Stimulated activated CD4-positive, alpha-beta T cell treated with anti-CD3 and anti-CD28 coated beads, Interleukin-2, amount 100 ng/mL, for 24 hours (primary cell): ENCODE results near the gene PARVA.
"Not testable (repeated sequence)": the region's sequence is repeated elsewhere in the genome, so short reads cannot be mapped to it uniquely, and the experiment has no call there.

ENCODE experiments used
- DNase-seq, 2 donors: peaks; one replicate each; pipeline ENCODE4 v3.0.0-alpha.2; 2020

PARVA gene, protein sequence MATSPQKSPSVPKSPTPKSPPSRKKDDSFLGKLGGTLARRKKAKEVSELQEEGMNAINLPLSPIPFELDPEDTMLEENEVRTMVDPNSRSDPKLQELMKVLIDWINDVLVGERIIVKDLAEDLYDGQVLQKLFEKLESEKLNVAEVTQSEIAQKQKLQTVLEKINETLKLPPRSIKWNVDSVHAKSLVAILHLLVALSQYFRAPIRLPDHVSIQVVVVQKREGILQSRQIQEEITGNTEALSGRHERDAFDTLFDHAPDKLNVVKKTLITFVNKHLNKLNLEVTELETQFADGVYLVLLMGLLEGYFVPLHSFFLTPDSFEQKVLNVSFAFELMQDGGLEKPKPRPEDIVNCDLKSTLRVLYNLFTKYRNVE

DNA sequence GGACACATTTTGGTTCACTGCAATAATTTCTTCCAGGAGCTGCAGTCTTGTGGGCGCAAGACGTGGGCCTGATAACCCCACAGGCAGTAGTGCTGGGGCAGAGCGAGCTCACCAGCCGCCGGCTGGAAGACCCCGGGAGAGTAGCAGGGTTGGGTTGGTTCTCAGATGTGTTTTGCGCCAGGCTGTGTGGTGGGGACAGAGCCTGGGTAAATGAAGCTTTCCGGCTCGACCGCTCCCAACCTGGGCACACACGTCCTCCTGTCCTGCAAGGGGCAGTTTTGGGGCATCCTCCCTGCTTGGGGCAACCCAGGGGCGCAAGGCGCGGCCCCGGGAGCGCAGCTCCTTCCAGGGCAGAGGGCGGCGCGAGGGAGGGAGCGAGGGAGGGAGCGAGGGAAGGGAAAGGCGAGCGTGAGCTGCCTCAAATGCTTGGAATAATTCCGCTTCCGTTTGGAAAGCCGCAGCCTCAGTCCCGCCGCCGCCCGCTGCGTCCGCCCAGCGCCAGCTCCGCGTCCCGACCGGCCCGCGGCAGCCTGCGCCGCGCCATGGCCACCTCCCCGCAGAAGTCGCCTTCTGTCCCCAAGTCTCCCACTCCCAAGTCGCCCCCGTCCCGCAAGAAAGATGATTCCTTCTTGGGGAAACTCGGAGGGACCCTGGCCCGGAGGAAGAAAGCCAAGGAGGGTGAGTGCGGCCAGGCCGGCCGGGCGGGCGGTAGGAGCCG lies at the start of gene PARVA:
Gene PARVA (plus strand): TSS at position 466 of the 718 bp plus-strand sequence. CDS start 77 bp downstream, at position 543.
- peak in 1 of 2 donors; percentile 5 for DNase-seq

DNA sequence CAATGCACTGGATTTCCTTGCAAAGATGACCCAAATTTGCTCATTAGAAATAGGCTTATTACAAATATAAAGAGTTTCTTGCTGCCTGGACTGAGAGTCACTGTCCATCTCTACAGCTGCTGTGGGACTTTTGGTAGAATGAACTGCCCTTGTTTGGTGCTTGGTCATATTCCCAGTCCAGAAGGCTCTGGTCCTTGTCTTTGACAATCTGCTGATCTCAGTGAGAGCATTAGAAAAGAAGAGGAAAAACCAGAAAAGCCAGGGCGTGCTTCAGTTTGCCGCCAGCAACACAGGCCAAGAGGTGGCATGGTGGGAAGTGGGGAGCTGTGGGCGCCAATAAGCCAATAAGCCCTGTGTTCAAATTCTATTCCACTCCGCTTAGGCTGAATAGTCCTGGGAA lies 48.2 kb upstream of the PARVA start:
- no peak for DNase-seq

DNA sequence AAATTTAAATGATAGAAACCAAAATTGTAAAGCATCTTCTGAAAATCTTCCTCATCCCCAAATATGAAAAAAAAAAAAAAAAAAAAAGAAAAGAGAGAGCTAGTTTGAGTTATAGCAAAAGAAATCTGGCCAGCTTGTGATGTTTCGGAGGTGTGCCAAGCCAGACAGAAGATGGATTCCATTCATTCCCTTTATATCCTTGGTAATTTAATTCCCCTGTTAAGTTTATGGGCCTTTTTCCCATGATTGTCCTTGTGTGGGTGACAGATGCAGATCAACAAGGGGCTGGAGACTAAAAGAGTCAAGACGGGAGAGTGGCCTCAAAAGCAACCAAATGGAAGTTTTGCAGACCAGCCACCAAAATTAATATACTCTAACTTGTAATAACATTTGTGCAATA lies 47.6 kb upstream of the PARVA start:
- DNase-seq, result no peak

DNA sequence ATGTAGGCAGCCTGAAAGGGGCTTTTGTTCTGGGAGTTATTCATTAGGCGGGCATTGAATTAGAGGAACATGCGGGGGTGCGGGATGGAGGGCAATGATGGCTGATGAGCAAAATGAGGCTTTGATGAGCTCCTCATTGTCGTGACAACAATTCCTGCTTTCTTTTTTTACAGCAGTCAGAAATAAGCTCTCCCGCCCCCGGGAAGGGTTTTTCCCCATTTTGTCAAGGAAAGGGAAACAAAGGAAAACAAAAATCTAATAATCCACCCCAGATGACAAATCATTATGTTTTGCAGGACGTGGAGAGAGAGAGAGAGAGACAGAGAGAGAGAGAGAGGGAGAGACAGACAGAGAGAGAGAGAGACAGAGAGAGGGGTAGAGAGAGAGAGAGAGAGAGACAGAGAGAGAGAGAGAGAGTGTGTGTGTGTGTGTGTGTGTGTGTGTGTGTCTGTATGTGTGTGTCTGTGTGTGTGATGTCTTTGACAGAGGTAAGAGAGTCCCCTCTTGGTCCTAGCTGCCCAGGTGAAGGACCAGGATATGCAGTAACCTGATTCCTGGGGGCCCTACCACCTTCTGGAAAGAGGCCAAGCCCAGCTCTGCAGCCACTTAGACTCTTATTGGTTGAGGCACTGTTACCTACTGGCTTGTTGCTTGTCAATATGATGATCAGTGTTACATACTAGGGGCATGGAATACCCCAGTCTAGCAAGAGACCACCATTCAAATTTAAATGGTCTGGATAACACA lies 46.7 kb upstream of the PARVA start:
- no peak for DNase-seq

DNA sequence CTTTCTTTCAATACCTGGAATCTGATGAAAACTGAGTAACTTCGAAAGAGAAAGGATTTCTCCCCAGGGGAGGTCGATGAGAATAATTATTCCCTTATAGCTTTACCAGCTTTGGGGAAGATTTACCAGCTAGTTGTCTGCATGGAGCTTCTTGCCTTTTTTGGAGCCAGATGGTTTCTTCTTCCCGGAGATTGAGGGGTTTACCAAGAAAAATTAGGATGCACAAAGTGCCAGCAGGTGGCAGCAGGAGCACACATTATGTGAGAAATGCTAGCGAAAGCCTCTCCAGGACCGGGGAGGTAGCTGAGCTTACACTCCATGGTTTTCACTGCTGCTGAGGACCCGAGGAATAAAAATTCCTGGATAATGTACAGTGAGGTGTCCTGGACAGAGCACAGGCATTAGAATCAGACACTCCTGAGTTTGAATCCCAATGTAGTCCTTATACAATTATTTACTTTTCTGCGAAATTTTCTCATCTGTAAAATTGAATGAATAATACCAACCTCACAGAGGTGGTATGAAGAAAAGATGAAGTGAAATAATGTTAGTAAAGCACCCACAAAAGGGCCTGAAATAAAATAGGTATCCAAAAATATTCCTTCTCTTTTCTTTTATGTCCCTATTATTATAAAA lies 46.0 kb upstream of the PARVA start:
- peak; percentile 70 to 78 for DNase-seq

DNA sequence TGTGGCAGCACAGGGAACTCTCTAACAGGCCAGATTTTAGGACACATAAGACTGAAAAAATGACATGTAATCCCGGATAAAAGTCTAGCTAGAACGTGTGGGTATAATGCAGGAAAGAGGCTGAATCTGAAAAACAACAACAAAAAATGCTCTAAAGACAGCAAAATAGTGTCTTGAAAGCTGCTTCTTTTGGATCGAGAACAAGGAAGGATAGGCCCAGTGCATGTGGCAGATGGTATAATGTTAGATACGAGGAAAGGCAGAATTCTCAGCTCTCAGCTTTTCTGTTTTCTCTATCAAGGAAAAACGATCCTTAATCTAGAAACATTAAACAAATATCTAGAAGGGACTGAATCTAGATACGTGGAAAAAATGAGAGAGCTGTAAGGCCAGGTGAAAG lies 33.8 kb upstream of the PARVA start:
- no peak for DNase-seq

DNA sequence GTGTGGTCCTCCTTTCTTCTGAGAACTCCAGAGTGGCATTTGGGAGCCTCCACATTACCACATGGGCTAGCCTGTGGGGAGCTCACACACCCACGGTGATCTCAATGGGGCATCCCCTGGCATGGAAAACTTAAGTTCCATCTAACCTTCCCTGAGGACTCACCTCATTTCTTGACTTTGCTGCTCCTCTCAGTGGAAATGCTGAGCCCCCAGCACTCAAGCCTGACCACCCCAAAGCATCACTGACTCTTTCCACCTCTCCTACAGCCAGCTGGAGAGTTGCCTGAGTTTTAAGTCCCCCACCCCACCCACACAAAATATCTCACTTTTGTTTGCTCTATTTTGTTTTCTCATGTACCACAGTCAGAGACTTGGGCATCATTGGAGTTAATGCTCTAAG lies 23.8 kb upstream of the PARVA start:
- DNase-seq, result no peak

DNA sequence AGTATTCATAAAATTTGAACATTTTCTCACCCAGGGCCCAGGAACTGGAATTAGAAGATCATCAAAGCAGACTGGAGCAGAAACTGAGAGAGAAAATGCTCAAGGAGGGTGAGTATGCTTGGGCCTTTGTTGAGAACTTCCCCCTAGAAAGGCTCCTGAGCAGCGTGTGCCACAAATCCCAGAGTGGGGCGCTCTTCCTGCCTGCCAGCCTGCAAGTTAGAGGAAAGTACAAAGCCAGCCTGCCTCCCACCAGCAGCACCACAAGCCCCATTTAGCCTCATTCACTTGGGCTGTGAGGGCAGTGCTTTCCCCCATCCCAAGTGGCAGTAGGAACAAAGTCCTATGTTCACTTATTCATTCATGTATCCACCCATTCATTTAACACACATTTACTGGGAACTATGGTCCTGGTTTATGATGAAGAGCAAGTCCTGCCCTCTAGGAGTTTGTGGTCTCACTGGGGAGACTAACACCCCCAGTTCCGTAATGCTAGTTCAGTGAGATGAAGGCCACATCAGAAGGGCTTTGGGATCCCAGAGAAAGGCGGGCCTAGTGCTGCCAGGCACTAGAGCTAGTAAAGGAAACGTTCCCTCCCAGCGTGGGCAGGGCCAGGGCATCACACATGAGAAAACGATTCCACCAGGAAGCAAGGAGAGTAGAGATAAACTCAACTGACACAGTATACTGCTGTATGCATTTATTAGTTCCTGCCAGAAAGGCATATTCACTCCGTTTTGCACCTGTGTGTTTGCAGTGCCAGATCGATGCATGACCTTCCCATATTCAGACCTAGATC lies 22.4 kb upstream of the PARVA start:
- DNase-seq, result no peak

DNA sequence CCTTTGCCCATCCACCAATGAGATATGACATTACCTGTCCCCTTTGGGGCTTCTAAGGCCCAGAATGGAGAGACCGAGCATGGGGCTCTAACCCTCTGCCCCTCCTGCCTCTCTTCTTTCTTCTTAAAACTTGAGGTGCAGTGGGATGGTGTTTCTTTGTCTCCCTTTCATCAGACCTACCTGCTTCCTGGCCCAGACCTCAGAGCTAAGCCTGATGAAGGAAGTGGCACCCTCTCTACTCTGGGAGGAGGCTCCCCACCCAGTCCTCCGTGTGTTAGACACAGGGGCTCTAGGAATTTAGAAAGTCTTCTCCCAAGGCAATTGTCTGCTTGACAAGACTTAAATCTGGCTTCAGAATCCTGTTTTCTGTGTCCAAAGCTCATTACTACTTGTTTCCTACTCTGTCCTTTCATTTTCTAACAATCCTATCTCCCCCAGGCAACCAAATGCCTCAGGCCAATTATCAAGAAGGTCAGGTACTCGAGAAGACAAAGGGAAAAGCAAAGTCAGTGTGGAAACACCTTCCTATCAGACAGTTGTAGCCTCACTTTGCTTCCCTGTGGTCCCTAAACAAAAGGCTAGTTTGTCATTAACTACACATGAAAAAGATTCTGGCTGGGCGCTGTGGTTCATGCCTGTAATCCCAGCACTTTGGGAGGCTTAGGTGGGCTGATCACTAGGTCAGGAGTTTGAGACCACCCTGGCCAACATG lies 20.3 kb upstream of the PARVA start:
- DNase-seq, result no peak

DNA sequence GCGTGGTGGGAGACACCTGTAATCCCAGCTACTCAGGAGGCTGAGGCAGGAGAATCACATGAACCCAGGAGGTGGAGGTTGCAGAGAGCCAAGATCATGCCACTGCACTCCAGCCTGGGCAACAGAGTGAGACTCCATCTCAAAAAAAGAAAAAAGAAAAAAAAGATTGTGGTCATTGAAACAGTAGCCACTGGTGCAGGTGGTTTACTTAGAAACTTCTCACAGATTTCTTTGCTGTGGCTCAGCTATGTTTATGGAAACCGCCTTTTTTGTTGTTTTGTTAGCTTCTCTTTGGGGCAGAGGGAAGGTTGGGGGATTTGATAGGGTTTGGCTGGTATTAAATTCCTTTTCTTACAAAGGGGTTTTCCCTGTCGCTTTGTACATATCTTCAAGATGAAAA lies 19.7 kb upstream of the PARVA start:
- DNase-seq, result not testable (repeated sequence)

DNA sequence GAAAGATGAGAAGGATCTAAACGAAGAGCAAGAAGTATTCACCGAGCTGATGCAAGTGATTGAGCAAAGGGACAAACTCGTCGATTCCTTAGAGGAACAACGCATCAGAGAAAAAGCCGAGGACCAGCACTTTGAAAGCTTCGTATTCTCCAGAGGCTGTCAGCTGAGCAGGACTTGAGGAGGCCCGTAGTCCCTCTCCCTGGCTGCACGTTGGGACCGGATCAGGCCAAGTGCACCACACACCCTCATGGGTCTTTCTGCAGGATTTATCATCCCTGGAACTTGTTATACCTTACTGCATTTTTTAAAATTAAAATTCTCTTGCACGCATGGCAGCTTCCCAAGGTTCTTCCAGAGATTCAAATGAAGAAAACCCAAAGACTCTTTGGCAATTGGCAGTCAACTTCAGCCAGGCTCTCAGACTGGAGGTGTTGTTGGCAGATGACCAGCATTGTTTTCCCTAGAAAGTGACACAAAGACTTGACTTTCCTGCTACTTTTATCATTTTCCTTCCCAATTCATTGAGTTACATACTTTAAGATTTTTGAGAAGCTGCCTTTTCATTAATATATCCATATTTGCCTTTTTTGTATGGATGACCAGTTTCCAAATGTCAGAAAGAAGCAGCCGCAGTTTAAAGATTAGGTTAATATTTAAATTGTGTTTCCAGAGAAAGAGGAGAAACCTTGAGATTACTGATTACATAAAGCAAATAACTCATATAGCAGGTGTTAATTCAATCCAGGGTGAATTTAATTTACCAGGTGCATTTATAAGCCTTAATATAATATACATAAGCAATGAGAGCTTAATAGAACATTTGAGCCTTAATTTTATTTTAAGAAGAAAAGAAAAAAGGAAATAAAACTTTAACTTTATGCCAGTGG lies 18.8 kb upstream of the PARVA start:
- no peak for DNase-seq

DNA sequence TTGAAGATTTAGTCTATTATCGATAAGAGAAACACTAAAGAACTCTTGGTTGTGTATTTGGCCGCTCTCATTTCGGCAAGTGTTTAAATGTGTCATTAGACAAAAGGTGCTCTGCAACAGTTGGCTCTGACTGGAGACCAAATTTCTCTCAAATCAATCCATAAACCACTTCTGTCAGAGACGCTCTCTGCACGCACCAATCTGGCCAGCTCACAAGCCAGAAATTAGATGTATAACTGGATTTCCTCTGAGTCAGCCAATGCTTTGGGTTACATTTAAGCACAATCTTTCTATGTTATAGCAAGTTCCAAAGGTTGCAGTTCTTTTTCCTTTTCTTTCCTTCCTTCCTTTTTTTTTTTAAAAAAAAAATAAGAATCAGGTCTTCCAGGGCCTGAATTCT lies 17.6 kb upstream of the PARVA start:
- no peak for DNase-seq

DNA sequence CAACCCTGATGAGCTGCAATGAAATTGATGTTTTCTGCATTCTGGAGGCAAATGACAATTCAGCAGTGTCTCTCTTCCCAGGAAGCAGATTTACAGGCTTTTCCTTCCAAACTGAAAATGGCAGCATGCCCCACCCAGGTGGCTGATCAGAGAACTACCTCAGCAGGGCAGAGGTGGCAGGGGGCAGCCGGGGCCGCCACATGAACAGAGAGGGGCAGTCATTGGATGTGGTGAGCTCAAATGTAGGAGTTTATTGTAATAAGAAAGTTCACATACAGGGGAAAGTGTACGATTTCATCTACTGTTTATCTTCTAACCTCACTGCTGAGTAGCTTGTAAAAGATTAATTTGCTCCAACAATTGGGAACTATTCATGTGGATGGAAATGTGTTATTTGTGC lies 15.7 kb upstream of the PARVA start:
- DNase-seq, result no peak

DNA sequence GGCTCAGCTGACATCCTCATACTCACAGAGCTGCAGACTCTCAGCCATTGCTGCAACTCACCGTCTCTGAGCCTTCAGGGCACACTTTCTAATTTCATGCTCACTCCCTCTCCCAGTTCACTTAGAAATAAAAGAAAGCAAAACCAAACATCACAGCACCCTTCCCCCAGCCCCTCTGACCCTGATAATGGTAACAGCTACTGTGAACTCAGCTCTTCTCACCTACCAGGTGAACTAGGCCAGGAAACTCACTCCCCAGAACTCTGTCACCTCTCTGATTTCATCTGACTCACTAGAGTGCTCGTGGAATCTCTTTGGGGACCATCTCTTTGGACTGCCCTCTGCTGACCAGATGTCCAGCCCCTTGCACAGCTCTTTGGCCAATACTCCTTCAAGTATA lies 14.5 kb upstream of the PARVA start:
- DNase-seq, result no peak

DNA sequence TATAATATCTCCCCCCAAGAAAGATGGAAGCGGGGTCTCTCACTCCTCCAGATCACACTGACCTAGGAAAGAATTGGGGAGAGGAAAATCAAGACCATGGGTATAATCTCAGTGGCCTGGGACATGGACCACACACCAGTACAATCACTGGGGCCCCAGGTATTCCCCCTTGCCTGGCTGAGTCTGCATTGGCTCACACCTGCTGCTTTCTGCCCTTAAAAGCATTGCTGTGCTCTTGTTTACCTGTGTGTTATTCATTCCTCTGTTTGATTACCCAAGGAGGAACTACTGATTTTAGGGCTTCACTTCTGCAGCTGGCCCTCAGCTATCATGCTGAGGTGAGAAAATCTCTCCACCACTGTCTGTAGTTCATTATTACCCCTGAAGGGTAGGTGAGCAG lies 14.0 kb upstream of the PARVA start:
- no peak for DNase-seq

DNA sequence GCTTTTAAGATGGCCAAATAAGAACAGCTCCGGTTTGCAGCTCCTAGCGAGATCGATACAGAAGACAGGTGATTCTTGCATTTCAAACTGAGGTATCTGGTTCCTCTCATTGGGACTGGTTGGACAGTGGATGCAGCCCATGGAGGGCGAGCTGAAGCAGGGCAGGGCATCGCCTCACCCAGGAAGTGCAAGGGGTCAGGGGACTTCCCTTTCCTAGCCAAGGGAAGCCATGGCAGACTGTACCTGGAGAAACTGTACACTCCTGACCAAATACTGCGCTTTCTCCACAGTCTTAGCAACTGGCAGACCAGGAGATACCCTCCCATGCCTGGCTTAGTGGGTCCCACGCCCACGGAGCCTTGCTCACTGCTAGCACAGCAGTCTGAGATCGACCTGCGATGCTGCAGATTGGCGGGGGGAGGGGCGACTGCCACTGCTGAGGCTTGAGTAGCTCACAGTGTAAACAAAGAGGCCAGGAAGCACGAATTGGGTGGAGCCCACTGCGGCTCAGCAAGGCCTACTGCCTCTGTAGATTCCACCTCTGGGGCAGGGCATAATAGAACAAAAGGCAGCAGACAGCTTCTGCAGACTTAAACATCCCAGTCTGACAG lies 11.3 kb upstream of the PARVA start:
- DNase-seq, result peak; percentile 35 to 50

DNA sequence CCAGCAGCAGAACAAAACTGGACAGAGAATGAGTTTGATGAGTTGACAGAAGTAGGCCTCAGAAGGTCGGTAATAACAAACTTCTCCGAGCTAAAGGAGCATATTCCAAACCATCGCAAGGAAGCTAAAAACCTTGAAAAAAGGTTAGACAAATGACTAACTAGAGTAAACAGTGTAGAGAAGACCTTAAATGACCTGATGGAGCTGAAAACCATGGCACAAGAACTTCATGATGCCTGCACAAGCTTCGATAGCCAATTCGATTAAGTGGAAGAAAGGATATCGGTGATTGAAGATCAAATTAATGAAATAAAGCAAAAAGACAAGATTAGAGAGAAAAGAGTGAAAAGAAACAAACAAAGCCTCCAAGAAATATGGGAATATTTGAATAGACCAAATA lies 10.3 kb upstream of the PARVA start:
- DNase-seq, result not testable (repeated sequence)

DNA sequence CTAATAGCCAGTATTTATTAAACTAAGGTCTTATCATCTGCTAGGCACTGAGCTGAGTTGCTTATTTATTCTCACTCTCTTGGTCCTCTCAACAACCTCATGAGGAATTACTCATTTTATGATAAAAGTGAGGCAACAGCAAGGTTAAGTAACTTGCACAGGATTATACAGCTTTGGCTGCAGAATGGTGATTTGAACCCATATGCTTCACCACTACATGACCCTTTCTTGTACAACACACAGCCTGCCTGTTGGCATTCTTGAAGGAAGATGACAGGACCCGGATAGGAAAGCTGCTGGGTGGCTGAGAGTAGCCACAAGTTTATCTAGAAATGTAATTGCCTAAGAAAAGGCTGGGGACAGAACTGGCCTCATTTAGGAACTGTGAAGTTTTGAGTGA lies 5.3 kb upstream of the PARVA start:
- no peak for DNase-seq

DNA sequence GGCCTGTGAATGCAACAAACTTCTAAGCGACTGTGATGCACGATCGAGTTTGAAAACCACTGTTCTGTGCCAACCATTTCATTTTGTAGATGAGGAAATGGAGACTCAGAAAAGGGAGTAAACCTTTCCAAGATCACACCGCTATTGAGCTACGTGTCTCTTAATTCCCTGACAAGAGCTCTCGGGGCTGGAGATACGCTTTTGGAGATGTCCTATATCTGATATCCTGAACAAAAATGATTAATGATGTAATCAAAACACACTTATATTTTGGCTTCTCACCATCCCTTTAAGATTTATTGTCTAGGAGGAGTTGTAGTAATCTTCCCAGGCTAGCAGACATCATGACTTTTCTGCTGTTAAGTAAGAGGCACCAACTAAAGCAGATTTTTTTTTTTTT lies 1.7 kb upstream of the PARVA start:
- DNase-seq, result no peak
